HepG2 (cell line): ENCODE data around the gene TPRG1.

ENCODE experiments used
- JUN ChIP-seq: sonication (generic); formaldehyde crosslinking; IDR thresholded peaks from 2 replicates; pipeline ENCODE4 v1.4.0; 2020; ENCODE audit warnings: mild to moderate bottlenecking, missing genetic modification reagents
- RARA ChIP-seq: IDR thresholded peaks from 2 replicates; pipeline ENCODE4 v1.6.1; 2016; ENCODE audit warnings: missing genetic modification reagents, missing compliant biosample characterization

DNA sequence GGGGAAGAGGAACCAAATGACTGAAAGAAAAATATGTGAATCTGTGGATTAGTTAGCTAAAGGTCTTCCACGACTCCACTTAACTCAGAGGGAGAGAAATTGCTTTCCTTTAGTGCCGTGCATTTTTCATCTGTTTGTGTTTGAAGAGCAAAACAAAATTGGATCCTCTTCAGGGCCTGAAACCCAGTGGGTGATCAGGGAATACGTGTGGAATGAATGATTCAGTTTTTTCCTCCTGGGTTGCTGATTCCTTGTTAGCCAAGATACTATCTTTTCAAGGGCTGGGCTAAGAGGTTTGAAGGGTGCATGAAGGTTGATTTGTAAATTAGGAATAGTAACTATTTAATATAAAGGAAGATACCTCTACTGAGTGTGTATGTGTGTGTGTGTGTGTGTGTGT is 61.0 kb downstream of the TPRG1 start:
- no peak for TF ChIP-seq RARA (CRISPR knock-in tag)
- no peak for TF ChIP-seq JUN (CRISPR knock-in tag)
